CD4-positive, alpha-beta T cell treated with Interleukin-6 for 4 hours (primary cell): ENCODE data around the gene SLN.
"Not testable (repeated sequence)": the region's sequence is repeated elsewhere in the genome, so short reads cannot be mapped to it uniquely, and the experiment has no call there.

ENCODE experiments used
- DNase-seq: peaks from one replicate; pipeline ENCODE4 v3.0.0-alpha.2; 2020; ENCODE audit warnings: mixed read lengths

The SLN gene

DNA sequence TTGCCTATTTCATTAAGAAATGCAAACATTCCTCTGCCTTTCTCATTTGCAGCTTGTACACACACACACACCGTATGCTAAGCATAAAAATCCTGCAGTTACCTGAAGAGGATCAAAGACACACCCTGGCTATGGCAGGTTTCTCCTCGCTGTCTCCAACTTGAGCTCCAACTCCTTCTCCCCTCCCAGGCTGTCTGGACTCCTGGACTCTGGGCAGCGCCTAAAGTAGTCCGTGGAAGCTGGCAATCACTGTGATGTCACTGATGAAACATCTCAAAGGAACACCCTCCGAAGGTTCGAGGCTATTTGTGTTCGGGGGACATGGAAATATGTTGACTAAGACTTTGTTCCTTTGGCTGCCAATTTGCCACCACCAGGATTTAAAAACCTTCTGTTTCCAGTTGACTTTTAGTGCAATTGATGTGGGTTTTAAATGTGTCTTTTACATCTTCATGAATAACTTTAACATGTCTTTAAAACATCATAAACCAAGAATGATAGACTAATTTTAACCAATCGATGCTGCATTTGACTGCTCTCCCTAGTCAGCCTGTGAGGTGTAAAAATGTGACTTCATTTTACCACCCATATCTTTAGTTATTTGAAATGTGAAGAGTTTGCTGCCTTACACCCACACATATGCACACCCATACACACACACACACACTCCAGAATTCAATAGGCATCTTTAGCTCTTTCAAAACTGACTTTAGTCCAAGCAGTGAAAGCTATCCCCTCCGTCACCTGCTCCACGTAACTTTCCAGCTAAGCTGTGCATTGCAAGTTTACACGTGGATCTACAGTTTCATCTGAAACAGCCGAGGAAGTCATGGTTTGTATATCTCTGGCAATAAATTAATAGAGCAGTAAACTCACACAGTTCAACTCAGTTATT, at the start of gene SLN:
Gene SLN, minus strand, starts transcription at position 196 of the 895 bp plus-strand sequence.
- no peak for DNase-seq

DNA sequence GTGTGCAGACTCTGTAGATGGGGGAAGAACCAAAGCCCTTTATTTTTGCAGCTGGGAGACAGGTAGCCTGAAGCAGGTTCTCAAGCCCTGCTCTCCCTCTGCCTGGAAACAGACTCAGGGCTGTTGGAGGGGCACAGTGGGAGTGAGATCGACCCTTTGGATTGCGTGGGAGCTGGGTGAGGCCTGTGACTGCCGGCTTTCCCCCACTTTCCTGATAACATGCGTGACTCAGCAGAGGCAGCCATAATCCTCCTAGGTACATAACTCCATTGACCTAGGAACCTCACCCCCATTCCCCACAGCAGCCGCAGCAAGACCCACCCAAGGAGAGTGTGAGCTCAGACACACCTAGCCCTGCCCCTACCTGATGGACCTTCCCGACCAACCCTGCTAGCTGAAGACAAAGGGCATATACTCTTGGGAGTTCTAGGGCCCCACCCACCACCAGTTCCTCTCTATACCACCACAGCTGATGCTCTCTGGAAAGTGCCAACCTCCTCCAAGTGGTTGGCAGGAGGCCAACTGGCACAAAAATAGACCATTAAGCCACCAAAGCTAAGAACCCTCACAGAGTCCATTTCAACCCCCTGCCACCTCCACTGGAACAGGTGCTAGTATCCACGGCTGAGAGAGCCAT, 47.0 kb upstream of the SLN start:
- not testable (repeated sequence) for DNase-seq

DNA sequence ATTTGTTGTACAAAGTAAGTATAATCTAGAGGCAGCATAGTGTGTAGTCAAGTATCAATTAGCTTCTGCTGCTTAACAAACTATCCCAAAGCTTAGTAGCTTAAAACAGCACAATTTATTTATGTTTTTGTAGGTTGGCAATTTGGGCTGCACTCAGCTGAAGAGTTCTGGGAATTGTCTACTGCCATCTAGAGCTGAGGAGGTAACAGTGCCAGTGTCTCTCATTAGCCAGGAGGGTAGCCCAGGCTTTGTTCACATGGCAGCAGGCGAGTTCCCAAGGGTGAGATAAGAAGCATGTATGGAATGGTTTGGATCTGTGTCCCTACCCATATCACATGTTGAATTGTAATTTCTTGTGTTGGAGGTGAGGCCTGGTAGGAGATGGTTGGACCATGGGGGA, 45.8 kb upstream of the SLN start:
- DNase-seq: no peak

DNA sequence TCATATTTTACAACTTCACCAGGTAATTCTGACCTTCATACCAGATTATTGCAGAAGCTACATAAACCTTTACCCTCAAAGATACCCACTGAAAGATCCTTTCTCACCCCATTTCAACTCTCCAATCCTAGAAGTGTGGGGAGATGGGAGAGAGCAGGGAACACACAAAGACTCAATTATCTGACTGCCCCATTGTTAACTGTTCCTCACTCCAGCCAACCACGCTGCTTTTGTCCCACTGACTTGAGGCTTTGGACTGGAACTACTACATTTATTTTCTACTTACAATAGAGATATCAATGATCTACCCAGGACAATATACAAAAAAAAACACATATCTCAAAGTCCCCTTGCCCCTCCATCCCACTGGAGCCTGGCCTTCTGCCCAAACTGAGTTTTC, 44.7 kb upstream of the SLN start:
- no peak for DNase-seq

DNA sequence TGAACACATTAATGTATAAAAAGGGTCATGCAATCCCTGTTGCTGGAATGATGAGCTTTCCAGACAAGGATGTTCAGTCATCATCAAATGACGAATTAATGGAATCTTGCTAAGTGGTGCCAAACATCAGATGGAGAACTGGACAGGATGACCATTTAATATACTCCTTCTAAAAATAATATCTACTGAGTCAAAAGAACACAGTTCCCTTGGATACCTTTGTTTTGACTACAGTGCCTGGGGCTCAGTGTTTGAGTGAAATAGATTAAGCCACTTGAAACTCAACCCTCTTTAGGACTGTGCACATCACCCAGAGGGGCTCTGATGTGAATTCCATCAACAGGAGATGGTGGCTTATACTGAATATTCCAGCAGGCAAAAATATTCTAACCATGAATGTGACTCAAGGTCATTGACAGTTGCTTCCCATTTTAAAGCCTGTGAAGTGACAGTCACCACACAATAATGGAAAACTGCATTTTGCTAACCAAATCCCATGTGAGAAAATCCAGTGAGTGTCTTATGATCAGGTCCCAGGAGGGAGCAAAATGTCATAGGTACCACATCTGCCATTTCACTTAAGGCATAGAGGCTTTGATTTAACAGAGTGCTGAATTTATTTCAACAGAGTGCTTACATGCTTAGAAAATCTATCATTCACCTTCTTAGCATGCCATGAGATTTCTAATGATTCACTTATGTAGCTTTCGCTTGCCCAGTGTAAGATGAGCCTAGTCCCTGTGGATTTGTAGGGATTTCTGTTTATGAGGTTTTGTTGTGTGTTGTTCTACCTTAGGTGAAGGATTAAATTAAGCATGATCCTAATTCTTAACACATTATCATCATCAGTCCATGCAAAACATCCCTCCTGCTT, 41.3 kb upstream of the SLN start:
- no peak for DNase-seq

DNA sequence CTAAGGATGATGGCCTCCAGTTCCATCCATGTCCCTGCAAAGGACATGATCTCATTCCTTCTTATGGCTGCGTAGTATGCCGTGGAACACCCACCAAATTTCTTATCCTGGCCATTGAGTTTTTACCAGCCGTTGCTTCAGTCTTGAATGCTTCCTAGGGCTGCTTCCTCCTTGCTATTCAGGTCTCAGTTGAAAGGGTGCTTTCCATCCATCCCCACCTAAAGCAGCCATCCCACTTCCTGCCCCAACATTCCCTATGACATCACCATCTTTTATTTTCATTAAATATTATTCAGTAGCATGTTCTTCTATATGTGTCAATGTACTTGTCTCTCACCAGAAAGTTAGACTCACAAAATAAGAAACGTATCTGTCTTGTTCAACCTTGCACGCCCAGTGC, 40.7 kb upstream of the SLN start:
- DNase-seq: no peak

DNA sequence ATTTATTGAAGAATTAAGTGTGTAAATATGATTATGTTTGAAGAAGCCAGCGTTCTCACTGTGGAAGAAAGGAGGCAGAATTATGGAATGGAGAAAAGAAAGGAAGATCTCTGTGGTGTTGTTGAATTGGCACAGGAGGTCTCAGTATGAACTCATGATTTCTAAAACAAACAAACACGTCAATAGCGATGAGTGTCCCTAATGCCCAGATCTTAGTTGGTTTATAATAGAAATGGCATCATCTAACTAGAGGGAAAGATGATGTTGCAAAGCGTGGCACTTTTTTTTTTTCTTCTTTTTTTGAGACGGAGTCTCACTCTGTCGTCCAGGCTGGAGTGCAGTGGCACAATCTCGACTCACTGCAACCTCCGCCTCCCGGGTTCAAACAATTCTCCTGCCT, 39.2 kb upstream of the SLN start:
- no peak for DNase-seq

DNA sequence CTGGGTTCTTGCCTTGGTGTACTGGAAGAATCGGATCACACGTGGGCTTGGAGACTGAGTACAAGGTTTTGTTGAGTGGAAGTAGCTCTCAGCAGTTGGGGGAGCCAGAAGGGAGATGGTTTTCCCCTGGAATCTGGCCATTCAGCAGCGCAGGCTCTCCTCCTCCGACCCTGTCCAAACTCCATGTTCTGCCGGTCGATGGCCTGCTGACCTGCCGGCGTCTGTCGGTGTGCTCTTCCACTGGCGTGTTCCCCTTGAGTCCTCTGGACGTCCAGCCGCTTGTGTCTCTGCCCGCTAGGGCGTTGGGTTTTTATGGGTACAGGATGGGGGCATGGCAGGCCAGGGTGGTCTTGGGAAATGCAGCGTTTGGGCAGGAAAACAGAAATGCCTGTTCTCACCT, 38.5 kb upstream of the SLN start:
- no peak for DNase-seq

DNA sequence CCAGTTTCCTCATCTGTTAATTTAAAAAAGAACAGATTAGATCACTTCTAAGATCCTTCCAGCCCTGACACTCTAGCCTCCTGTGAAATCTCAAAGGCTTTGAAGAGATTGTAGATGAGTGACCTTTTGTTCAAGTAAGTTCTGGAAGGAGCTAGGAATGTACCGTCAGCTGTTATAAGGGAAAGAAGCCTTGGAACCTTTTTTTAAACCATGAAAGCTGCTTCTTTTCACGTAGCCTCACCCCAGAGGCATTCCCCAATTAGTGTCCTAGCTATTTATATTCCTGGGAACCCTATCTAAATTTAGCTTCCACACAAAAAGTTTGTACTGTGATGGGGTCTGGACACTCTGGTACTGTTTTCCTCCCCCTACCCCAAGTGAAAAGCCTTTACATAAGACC, 35.8 kb upstream of the SLN start:
- no peak for DNase-seq

DNA sequence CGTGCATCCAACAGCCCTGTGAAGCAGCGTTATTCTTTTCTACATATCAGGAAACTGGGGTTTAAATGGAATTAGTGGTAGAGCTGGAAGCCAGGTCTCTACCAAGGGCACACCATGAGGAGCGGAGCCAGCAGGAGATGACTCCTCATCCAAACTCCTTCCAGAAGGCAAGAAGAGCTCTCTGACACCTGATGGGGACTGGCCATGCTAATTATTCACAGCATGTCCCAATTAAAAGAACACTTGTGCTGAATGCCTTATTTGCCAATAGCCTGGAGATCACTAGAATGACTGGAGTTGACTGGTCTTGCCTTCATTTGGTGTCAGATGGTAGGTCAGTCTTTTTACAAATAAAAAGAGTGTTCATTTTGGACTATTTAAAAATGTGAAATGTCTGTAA, 32.9 kb upstream of the SLN start:
- DNase-seq: no peak

DNA sequence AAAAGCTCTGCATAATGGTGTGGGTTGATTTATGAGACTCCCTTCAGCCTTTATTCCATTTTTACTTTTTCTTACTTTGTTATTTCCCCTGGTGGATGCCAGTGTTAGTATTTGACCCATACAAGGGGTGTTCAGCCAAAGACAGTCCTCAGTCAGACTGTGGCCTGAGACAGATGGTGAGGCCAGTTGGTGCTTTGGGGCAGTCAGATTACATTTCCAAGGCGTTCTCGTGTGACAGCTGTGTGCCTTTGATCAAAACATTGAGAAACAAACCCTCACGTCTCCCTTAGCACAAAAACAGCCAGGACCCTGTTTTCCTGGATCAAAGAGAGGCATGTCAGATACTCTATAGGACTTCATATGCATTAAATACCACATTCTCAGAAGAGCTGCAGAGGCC, 31.3 kb upstream of the SLN start:
- DNase-seq: no peak

DNA sequence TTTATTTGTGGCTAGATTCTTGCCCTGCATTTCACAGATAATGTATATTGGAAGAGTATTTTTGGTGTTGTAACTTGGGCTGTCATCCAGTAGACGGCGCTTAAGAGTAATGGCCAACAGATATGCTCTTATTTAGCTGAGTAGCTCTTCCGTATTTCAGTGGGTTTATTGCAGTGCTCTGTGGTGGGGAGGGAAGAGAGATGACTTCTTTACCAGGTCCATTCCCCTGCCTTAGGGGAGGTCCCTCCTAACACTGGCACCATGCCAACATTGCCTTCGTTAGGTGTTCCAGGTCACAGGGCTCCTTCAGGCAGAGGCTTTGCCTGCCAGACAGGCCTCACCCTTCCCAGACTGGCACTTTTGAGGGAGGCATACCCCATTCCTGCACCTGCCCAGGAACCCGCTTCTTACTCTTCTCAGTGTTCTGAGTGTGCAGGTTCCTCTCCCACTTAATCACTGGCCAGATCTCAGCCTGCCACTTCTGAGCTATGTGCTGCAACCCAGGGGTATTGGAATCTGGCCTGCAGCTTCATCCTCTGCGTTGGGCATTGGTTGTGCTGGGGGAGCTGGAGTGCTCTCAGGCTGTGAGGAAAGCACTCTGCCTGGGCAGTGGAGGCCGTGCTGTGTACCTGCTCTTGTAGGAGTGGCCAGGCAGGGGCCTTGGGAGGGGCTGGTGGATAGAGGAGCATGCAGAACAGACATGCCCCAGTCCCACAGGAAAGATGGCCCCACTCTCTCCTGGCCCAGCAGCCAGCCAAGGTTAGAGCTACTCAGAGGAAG, 29.4 kb upstream of the SLN start:
- DNase-seq: no peak

DNA sequence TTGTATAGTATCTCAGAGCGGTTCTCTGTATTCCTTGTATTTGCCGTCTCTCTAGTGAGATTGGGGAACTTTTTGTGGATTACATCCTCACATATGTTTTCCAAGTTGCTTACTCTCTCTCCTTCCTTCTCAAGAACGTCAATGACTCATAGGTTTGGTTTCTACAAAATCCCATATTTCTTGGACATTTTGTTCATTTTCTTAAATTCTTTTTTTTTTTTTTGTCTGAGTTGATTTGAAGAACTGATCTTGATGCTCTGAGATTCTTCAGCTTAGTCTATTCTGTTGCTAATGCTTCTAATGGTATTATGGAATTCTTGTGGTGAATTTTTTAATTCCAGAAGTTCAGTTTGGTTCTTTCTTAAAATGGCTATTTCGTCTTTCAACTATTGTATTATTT, 28.4 kb upstream of the SLN start:
- DNase-seq: no peak

DNA sequence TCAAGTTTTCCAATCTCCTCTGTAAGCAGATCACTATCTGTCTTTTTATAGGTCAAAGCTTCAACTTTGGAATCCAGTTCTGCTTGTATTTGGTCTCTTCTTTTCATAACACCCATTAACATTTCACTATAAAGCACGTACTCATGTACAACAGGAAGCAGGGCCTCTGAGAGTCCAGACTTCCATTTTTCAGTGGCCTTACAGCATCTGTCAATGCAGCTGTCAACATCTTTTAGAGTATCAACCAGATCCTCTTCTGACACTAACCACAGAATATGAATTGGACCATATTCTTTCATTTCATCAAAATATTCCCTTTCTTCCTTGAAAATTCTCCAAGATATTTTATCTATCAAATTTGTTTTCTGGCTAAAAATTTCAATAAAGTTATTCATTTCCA, 24.7 kb upstream of the SLN start:
- no peak for DNase-seq

DNA sequence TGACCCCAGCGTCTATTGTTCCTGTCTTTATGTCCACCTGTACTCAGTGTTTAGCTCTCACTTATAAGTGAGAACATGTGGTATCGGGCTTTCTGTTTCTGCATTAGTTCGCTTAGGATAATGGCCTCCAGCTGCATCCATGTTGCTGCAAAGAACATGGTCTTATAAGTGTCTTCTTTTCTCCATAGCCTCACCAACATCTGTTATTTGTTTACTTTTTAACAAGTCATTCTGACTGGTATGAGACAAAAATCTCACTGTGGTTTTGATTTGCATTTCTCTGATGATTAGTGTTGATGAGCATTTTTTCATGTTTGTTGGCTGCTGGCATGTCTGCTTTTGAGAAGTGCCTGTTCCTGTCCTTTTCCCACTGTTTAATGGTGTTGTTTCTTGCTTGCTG, 21.7 kb upstream of the SLN start:
- DNase-seq: no peak

DNA sequence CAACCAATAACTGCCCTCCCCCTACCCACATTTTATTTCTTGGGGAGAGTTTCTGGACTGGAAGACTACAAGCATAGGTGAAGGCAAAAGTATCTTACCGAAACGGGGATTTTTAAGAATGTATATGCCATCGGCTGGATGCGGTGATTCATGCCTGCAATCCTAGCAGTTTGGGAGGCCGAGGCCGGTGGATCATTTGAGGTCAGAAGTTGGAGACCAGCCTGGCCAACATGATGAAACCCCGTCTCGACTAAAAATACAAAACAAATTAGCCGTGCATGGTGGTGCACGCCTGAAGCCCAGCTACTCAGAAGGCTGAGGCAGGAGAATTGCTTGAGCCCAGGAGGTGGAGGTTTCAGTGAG, 20.8 kb upstream of the SLN start:
- DNase-seq: no peak

DNA sequence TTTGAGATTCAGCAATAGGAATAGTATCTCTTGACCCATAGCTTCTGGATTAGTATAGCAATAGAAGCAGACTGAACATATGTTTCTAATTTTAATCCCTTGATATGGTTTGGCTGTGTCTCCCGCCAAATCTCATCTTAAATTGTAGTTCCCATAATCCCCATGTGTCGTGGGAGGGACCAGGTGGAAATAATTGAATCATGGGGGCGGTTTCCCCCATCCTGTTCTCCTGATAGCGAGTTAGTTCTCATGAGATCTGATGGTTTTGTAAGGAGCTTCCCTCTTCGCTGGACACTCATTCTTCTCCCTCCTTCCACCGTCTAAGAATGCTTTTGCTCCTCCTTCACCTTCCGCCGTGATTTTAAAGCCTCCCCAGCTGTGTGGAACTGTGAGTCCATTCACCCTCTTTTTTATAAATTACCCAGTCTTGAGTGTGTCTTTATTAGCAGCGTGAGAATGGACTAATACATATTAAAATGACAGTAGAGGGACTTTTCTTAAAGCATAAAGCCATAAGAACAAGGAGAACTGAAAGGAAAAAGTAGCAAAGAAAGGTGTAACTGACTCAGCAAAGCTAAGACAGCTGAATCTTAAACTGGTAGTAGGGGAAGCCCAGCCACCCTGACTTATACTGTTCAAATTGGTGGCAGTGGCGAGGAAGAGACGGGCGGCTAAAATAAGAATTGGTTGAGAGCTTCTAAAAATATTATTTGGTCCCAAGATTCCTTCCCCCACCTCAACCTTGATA, 20.3 kb upstream of the SLN start:
- no peak for DNase-seq

DNA sequence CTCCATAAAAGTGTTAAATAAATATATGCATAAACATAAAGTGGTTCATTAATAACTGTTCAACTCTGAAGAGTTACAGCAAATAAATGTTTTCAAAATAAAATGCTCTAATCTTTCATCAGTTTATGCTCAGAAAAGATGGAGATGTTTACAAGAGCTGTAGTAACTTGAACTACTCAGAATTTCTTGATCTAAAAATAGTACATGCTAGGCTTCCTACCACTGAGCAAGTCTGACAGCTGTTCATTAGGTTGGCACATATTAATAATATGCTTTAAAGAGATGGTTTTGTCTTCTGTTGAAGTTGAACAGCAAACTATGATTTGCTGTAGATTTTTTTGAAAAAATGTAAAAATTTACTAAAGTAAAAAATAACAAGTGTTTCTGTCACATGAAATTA, 10.8 kb upstream of the SLN start:
- DNase-seq: no peak

DNA sequence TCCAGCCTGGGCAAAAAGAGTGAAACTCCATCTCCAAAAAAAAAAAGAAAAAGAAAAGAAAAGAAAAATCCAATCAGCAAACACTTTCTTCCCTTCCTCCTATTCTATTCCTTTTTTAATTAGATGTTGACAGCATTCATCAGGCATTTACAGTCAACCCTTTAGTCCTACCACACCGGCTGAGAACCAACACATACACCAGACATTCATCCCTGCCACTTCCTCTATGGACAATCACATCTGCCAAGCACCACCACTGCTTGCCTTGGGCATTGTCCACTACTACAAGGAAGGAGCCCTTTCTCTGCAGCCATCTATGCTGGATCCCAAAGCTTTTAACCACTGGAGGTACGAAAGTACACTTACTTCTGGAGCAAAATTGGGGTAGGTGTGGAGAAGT, 9.4 kb upstream of the SLN start:
- DNase-seq: no peak

DNA sequence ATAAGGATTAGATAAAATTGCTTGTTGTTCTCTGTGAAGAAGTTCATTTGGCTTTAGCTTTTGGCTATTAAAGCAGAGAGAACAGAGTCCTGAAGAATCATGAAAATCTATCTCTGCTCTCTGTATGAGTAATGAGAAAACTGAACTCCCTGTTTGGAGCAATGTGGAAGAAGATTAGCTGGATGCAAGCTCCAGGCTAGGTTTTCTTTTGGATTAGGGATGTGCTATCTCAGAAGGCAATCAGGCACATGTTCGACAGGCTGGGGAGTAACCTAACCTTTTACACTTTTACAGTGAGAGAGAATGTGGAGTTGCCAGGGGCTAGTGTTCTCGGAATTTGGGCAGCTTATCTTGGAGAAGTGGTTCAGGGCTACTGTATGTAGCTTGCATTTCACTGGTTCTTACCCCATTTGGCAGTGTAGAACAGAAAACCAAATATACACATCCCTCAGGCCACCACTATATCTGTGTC, 8.5 kb upstream of the SLN start:
- no peak for DNase-seq

DNA sequence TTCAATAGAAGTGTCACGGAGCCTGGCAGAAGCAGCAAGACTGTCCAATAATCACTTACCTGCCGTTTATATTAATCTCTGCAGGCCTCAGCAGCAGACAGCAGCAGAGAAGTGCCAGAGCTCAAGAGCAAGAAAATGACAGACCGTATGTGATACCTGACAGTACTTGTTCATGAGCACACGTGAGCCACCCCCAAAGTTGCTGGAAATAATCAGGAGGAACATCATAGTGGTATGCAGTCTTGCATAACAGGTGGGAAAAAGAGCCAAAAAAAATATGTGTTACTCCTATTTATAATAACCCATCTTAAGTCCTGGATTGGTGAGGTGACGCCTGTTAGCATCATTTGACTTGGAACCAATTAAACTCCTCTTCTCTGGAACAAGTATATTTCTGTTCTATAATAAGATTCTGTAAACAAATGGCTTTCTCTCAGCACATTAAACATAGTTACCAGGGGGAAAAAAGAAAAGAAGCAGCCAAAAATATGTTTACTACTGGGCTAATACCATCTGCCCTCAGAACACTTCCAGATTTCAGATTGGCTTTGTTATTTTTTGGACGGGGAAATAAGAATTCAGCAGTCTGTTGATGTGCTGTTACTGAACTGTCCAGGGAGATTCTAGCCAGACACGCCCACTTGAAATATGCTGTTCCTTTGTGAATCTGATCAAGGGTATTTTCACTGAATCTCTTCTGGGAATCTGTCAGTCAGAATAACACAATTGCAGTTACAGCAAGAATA, 7.9 kb upstream of the SLN start:
- no peak for DNase-seq
